Measurements from ENCODE around the gene C4orf50.

C4orf50 gene

DNA sequence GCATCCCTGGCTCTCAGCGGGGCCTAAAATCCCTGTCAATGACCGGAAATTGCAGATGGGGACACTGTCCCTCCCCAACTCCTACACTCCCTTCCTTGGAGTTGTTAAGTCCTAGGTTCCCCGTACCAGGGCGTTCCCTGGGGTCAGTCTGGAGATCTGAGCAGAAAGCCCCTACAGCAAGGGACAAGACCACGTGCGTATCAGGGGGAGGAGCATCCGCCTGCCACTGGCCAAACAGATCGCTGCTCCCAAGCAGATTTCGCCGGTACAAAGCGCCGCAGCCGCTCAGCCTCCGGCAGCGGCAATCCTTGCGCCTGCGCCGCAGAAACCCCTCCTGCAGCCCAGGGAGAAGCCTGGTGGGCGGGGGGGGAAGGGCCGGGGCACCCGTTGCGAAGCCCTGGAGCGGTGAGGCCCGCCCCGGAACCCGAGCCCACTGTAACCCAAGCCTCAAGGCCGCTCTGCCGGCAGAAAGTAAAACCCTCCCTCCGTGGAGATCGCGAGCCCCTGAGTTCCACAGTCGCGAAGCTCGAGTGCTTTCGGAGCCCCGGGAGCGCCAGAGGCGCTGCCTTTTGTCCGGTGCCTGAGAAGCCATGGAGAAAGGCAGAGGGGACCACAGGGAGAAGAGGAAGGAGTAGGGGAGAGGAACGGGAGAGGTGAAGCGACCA lies 128.0 kb downstream of the C4orf50 start:
- no peak for DNase-seq (ENCODE audit: low read depth in 2 of 2)

DNA sequence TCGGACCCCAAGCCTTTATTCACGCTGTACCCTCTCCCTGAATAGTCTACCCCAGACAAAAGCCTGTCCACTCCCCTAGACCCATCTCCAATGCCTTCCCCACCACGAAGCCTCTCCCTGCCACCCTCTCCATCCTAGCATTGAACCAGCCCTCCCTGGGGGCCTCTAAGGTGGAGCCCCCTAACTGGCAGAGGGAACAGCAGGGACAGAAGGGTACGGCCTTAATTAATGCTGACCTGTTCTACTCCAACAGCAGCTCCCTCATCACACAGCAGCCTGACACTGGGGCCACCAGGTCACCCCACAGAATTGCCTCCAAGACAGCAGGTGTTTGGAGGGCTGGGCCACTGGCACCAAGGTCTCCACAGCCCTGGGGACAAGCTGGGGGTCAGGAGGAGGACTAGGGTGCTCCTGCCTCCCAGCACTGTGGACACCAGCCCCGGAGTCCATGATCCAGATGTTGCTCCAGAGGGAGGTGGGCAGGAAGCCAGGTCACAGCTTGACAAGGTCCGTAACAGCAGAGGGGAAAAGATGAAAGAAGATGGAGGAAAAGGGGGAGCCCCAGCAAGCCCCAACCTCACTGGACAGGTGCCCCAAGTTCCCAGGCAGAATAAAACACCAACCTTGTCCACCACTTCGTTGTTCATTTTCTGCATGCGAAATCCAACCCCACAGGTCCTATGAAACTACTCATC lies 129.1 kb downstream of the C4orf50 start:
- no peak for DNase-seq (ENCODE audit: low read depth in 2 of 2)

- DNase-seq (ENCODE audit: low read depth in 2 of 2), result no peak
These were observed 129.8 kb downstream of the C4orf50 start for GRCh38 chr4:5888222-5889001.

- no peak for DNase-seq (ENCODE audit: low read depth in 2 of 2)
These were observed 130.6 kb downstream of the C4orf50 start for GRCh38 chr4:5887361-5888221.

DNA sequence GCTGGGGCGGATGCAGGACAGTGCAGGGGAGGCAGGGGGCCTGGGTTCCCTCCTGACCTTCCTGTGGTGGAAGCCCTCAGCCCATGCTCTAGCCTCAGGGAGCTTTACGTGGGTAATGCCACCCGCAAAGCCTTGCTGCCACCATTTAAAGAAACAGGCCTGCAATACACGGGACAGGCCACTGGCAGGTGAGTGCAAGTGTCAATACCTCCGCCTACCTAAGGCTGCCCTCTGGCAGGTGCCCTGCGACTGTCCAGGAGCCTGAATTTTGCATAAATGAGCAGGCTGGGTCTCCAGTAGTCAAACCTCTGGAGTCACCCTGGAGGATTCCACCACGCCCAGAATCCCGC lies 131.2 kb downstream of the C4orf50 start:
- no peak for DNase-seq (ENCODE audit: low read depth in 2 of 2)

DNA sequence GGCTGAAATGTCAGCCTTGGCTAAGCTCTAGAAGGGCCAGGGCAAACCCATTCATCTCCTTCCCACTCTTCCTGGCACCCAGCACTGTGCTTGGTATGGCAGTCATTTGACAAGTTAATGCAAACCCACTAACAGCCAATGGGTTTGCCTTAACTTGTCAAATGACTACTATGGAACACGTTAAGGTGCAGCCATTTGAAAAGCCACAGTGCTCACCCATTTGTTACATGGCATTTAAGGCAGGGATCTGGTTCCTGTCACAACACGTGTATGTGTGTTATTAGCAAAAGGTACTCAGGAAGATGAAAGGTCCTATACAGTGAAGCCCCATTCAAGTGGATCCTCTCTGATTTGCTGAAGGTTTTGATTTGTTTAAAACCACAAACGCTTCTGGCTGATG lies 132.5 kb downstream of the C4orf50 start:
- DNase-seq (ENCODE audit: low read depth in 2 of 2), result no peak

- DNase-seq (ENCODE audit: low read depth in 2 of 2), result no peak
These were observed 133.4 kb downstream of the C4orf50 start for GRCh38 chr4:5884796-5885195.

DNA sequence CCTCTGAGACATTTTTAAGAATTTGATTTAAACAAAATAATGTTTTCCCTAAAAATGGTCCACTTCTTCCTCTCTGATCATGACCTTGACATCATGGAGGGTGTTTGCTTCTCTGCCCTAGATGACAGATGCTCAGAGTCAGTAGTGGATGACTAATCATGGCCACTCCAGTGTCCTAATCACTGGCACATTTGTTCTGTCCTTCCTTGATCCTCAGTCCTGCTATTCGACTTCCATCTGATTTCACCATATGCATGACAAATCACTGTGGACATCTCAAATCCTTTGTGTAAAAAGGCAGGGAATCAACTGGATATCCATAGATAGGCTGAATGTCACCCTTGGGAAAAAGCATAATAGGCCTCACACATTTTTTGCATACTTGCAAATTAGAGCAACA lies 134.3 kb downstream of the C4orf50 start:
- no peak for DNase-seq (ENCODE audit: low read depth in 2 of 2)

GRCh38 chr4:5882947-5883346 lies 135.3 kb downstream of the C4orf50 start:
- no peak for DNase-seq (ENCODE audit: low read depth in 2 of 2)

DNA sequence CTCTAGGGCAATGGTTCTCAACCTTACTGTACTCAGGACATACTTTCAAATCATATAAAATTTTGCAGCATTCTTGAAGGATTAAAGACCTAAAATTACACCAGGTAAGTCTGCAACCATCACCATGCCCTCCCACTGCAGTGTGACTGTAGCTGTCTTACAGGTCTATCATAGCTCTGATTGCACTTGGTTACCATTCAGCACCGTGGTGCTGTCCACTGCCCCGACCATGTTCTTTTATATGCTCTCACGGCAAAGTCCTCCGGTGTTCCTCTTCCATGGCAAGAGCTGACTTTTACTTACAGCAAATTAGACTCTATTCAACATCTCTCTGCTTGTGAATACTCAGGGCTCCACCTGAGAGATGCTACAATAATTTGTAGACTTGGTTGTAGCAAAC lies 136.9 kb downstream of the C4orf50 start:
- DNase-seq (ENCODE audit: low read depth in 2 of 2), result no peak

DNA sequence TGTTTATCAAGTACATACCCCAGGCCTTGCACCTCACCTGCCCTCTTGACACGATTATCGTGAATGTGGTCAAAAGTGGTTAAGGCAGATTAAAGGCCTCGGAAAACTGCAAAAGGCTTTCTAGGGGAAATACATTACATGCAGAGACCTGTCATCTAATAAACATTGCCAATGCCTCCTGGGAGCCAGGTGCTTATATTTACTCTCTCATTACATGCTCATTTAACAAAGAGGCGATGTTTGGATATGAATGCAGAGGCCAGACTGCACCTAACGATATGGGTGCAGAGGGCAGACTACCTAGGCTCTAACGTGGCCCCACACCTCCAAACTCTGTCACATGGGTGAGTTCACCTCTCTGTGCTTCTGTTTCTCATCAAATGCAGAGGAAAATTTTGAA lies 139.9 kb downstream of the C4orf50 start:
- no peak for DNase-seq (ENCODE audit: low read depth in 2 of 2)

GRCh38 chr4:5877392-5877791 lies 140.8 kb downstream of the C4orf50 start:
- DNase-seq (ENCODE audit: low read depth in 2 of 2), result no peak

DNA sequence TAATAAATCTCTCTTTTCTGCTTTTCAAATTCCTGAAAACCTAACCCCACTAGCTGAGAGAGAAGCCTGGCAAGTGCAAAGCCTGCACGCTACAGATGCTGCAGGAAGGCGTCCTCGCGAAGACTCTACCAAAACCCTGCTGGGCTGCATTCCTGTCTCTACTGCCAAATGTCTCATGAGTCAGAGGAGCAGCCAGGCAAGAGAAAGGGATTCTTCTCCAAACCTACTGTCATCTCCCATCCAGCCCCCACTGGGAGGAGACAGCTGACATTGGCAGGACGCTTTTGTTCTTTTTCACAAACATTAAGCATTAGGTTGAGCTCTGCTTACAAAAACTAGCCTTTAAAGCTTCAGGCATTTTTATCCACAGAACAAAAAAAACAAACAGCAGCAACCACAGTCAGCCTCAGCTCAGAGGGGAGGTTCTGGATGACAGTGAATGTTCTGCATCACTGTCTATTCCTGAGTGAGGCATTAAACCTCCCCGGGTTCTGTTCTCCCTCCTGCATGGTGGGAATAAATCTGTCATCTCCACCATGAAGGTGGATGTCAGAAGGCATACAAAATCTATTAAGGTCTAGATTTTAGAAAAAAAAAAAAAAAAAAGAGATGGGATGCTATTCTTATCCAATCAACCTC lies 143.3 kb downstream of the C4orf50 start:
- DNase-seq (ENCODE audit: low read depth in 2 of 2), result no peak

DNA sequence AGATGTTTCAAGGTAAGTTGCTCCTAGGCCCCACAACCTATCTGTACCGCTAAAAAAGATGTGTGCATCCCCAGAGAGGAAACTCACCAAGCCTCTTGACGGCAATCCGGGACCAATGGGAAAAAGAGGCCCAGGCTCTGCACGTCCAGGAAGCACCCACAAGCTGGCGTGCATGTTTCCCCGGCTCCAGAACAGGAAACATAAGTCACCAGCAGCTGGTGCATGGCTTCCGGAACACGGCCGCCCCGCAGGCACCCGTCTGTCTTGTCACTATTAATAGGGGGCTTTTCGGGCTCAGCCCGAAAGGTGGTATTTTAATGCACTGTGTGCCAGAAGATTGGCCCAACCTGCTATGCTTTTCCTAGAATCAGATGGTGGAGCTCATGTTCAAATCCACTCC lies 147.5 kb downstream of the C4orf50 start:
- DNase-seq (ENCODE audit: low read depth in 2 of 2), result no peak

- DNase-seq (ENCODE audit: low read depth in 2 of 2), result no peak
These were observed 148.1 kb downstream of the C4orf50 start for GRCh38 chr4:5869966-5870619.

DNA sequence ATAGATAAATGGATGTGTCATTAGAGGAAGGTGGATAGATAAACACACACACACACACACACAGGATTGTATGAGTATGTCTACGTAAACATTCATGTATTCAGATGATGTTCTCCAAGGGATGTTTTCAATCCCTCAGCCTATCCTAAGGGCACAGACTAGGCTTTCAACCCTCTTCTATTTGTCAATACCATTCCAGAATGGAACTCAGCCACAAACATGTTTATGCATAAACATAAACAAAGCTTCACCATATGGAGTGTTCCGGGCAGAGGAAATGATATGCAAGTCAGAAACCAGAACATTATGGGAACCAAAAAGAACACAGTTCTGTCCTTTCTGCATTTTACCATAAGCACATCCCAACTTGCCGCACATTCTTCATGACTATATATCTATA lies 150.4 kb downstream of the C4orf50 start:
- DNase-seq (ENCODE audit: low read depth in 2 of 2), result no peak

GRCh38 chr4:5866841-5867813 lies 151.1 kb downstream of the C4orf50 start:
- no peak for DNase-seq (ENCODE audit: low read depth in 2 of 2)

DNA sequence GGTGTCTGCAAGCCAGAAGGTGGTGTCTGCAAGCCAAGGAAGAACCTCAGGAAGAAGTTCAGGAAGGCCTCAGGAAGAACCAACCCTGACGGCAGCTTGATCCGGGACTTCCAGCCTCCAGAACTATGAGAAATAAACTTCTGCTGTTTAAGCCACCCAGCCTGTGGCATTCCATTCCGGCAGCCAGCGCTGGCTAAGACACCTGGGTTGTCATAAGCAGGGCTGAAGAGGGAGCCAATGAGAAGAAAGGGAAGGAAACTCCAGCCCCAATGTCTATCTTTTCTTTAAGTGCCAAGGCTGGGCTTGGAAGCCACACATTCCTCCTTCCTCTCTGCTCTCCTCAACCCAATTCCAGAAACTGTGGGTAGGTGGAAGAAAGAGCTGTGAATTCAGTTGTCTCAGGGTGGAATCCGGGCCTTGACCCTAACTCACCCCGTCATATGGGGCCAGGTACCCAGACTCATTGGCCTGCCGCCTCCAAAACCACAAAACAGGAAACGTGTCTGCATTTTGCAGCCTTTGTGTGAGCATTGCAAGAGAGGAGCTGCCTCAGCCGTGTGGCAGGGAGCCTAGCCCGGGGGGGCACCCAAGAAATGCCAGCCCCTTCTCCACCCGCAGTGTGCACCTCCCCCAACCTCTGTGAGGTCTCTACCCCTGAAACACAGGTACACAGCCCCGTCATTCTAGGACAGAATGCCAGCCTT lies 152.2 kb downstream of the C4orf50 start:
- DNase-seq (ENCODE audit: low read depth in 2 of 2), result no peak

DNA sequence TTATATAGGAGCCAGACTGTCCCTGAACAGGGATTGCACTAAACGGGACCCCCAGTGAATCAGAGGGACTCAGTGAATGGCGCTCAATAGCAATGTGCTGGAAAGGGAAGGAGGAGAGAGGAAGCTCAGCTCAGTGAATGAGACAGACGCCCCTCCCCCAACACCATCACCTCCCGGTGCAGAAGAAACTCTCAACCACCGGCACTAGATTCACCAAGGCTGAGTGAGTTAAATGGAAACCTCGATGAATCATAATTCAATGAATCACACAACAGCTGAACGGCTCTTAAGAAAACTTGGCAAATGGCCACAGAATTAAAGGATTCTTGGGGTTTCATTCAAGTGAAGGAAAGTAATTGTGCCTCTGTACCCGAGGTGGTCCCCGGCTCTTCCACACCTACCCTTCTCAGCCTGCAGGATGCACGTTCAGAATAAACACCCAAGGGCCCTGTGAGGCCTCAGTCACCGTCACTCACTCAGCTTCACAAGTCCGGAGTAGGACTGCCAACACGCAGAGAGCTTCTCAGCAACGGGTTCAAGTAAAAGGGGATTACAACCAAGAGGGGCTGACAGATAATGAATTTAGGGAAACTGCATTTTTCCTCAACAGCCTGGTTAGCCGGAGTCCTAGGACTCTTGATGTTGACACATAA lies 154.6 kb downstream of the C4orf50 start:
- peak in 1 of 2 donors; percentile 27 for DNase-seq (ENCODE audit: low read depth in 2 of 2)
